HepG2 (cell line): ENCODE data around the gene SYVN1. TPM values are rescaled to one million over a fixed set of nuclear protein-coding genes. Genes with fewer than 3 reads are reported as not detected.

Source experiments
- EEA1 ChIP-seq: sonication (generic); formaldehyde crosslinking; IDR thresholded peaks from 2 replicates; pipeline ENCODE4 v1.5.1; 2020; ENCODE audit warnings: mild to moderate bottlenecking, missing genetic modification reagents, borderline replicate concordance
- ETS1 ChIP-seq: sonication (generic); formaldehyde crosslinking; IDR thresholded peaks from 2 replicates; pipeline ENCODE4 v1.4.0; 2020; ENCODE audit warnings: missing genetic modification reagents
- GABPB1 ChIP-seq: IDR thresholded peaks from 2 replicates; pipeline ENCODE4 v1.6.1; 2016; ENCODE audit warnings: mild to moderate bottlenecking, missing genetic modification reagents, moderate library complexity, missing compliant biosample characterization
- HES4 ChIP-seq: sonication (generic); formaldehyde crosslinking; IDR thresholded peaks from 2 replicates; pipeline ENCODE4 v1.9.0; 2021; ENCODE audit warnings: mild to moderate bottlenecking, missing genetic modification reagents, borderline replicate concordance
- HNRNPUL1 ChIP-seq: fragments of 200-400 bp; formaldehyde crosslinking; IDR thresholded peaks from 2 replicates; pipeline ENCODE4 v1.6.1; 2017; ENCODE audit warnings: low read depth, mild to moderate bottlenecking, low read length, moderate library complexity
- MAF1 ChIP-seq: sonication (generic); formaldehyde crosslinking; IDR thresholded peaks from 2 replicates; pipeline ENCODE4 v1.5.0; 2020; ENCODE audit warnings: missing genetic modification reagents, borderline replicate concordance
- NFE2 ChIP-seq: sonication (generic); formaldehyde crosslinking; IDR thresholded peaks from 2 replicates; pipeline ENCODE4 v1.4.0; 2020; ENCODE audit warnings: missing genetic modification reagents
- NFIC ChIP-seq: IDR thresholded peaks from 2 replicates; pipeline ENCODE4 v1.6.1; 2012; ENCODE audit warnings: mild to moderate bottlenecking, low read length, inconsistent platforms
- NFYC ChIP-seq: IDR thresholded peaks from 2 replicates; pipeline ENCODE4 v1.6.1; 2016; ENCODE audit warnings: missing genetic modification reagents, missing compliant biosample characterization
- NR2F6 ChIP-seq, 2 experiments: IDR thresholded peaks; 2 replicates each; pipeline ENCODE4 v1.6.1; 2016; ENCODE audit warnings: antibody characterized with exemption in 1 of 2, mild to moderate bottlenecking in 1 of 2
- RFXANK ChIP-seq: IDR thresholded peaks from 2 replicates; pipeline ENCODE4 v1.6.1; 2016
- SP140L ChIP-seq: sonication (generic); formaldehyde crosslinking; IDR thresholded peaks from 2 replicates; pipeline ENCODE4 v1.4.0; 2020; ENCODE audit warnings: missing genetic modification reagents, borderline replicate concordance
- TFDP2 ChIP-seq: sonication (generic); formaldehyde crosslinking; IDR thresholded peaks from 2 replicates; pipeline ENCODE4 v1.4.0; 2020; ENCODE audit warnings: missing genetic modification reagents
- THAP11 ChIP-seq: IDR thresholded peaks from 2 replicates; pipeline ENCODE4 v1.6.1; 2016; ENCODE audit warnings: missing biosample characterization, missing genetic modification reagents
- TMF1 ChIP-seq: sonication (generic); formaldehyde crosslinking; IDR thresholded peaks from 2 replicates; pipeline ENCODE4 v1.8.1; 2022; ENCODE audit warnings: low read depth, missing genetic modification reagents
- XBP1 ChIP-seq: sonication (generic); formaldehyde crosslinking; IDR thresholded peaks from 2 replicates; pipeline ENCODE4 v1.5.0; 2020; ENCODE audit warnings: missing genetic modification reagents
- ZBED4 ChIP-seq: sonication (generic); formaldehyde crosslinking; IDR thresholded peaks from 2 replicates; pipeline ENCODE4 v1.4.0; 2020; ENCODE audit warnings: missing genetic modification reagents, borderline replicate concordance
- ZBTB7A ChIP-seq: sonication (generic); formaldehyde crosslinking; IDR thresholded peaks from 2 replicates; pipeline ENCODE4 v1.8.0; 2022; ENCODE audit warnings: mild to moderate bottlenecking, missing genetic modification reagents
- ZFP91 ChIP-seq: sonication (generic); formaldehyde crosslinking; IDR thresholded peaks from 2 replicates; pipeline ENCODE4 v1.9.0; 2022; ENCODE audit warnings: missing genetic modification reagents, mild to moderate bottlenecking, borderline replicate concordance
- ZNF607 ChIP-seq: sonication (generic); formaldehyde crosslinking; IDR thresholded peaks from 2 replicates; pipeline ENCODE4 v1.5.1; 2020; ENCODE audit warnings: missing genetic modification reagents, mild to moderate bottlenecking, borderline replicate concordance
- ZNF660 ChIP-seq: sonication (generic); formaldehyde crosslinking; IDR thresholded peaks from 2 replicates; pipeline ENCODE4 v1.5.1; 2020; ENCODE audit warnings: mild to moderate bottlenecking, low read depth, missing genetic modification reagents, borderline replicate concordance
- polyA plus RNA-seq, 8 experiments: library from polyadenylated mRNA; depleted of rRNA in 3 of 8; stranded (reverse) in 7 of 8; unstranded in 1 of 8; fragments of >200 nt; fragmentation: Illumina TruSeq in 4 of 8; extraction: Trizol in 4 of 8; gene quantifications; 2 replicates each; pipeline versions ENCODE4 v1.2.1 to v1.2.3, GENCODE V29; 2011 to 2016; ENCODE audit warnings: low read depth in 4 of 8, missing spikeins in 1 of 8, mixed read lengths in 1 of 8; ENCODE audit not compliant: insufficient read depth in 1 of 8
- total RNA-seq, 5 experiments: library from RNA; depleted of rRNA; stranded (reverse); fragments of >200 nt; fragmentation: Illumina TruSeq; extraction: Trizol; gene quantifications; 2 replicates each; pipeline ENCODE4 v1.2.3, GENCODE V29; 2016; ENCODE audit warnings: low read depth in 1 of 5

Gene SYVN1
- total and polyA plus RNA-seq, 2 of the 13 experiments (the other 11 are each of a cell fraction or from before 2014, with no cell fraction given): 10.3 to 22.5 TPM

- TF ChIP-seq TFDP2 (CRISPR knock-in tag) (peak; percentile 100), NFE2 (no peak), HNRNPUL1 (no peak), GABPB1 (CRISPR knock-in tag) (peak; percentile 100), EEA1 (no peak), RFXANK (no peak), SP140L (CRISPR knock-in tag) (no peak), MAF1 (CRISPR knock-in tag) (no peak), TMF1 (CRISPR knock-in tag) (peak; percentile 88; the same call in 1 of the 2 replicates), NR2F6 (IDR thresholded peaks at IDR 0.05) (no peak), NR2F6 (CRISPR knock-in tag; IDR thresholded peaks at IDR 0.05) (peak; percentile 48; the same call in 1 of the 2 replicates), XBP1 (CRISPR knock-in tag) (no peak), ZFP91 (CRISPR knock-in tag) (peak; percentile 90; the same call in 1 of the 2 replicates), ZNF660 (CRISPR knock-in tag) (0 out of 2 replicates have a peak, but pooled peaks have one; percentile 35), ETS1 (CRISPR knock-in tag) (no peak), ZBTB7A (0 out of 2 replicates have a peak, but pooled peaks have one; percentile 36), NFYC (CRISPR knock-in tag) (peak; percentile 68), NFIC (no peak), HES4 (CRISPR knock-in tag) (0 out of 2 replicates have a peak, but pooled peaks have one; percentile 21), THAP11 (CRISPR knock-in tag) (peak; percentile 95), ZBED4 (CRISPR knock-in tag) (peak; percentile 56), ZNF607 (CRISPR knock-in tag) (peak; percentile 56; the same call in 1 of the 2 replicates)
Measured at GRCh38 chr11:65083834-65084597, 50.3 kb downstream of the SYVN1 start, which contains the start of the genes CDCA5 and ZFPL1 (continued).
